Hippocampal formation (tissue), 2 donors: Measurements from ENCODE around the gene DLG1.

Experiments
- DNase-seq, 2 donors: peaks; one replicate each; lab custom pipeline; 2025; lab: John Stamatoyannopoulos, UW

Gene DLG1

DNA sequence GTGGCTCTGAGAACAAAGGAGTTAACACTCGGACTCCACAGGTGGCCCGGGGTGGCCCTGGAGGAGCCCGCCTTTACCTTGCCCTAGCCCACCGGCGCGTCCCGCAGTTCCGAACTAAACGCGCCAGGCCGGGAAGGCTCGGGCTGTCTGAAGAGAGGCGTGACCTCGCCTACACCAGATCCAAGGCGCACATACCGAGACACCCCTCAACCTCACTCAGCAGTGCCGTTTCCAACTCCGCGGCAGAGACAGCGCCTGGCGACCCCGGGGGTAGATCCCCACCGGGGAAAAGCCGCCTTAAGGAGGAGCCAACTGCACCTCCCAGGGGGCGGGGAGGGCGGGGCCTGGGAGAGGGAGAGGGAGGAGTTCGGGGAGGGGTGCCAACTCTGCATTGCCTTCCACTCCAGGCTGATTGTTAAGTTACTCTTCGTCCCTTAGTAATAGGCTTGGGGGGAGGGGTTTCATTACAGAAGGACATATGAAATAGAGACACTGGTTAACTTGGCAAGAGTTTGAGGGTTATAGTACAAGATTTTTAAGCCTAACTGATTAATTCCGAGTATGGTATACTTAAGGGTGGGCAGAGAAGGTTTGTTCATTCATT is at the start of gene DLG1:
TSS of gene DLG1 (minus strand) at position 272 of the 604 bp plus-strand sequence. CDS start 1,408 bp downstream, outside the sequence.
- DNase-seq, result peak; percentile 61 to 73

DNA sequence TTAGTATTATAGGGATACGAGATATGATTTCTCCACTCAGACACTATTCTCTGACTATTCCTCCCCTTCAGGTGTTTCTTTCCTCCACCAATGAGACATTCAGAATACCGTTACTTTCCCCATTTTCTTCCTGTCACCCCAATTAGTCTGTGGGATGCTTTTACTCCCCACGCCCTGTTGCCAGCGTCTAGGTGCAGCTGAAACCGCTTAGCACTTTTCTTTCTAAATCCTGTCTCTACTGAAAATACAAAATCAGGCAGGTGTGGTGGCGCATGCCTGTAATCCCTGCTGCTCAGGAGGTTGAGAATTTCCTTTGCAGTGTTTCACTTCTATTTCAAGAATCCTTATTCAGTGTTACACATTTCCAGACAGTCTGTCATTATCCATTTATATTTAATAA is 49.6 kb upstream of the DLG1 start:
- no peak for DNase-seq

DNA sequence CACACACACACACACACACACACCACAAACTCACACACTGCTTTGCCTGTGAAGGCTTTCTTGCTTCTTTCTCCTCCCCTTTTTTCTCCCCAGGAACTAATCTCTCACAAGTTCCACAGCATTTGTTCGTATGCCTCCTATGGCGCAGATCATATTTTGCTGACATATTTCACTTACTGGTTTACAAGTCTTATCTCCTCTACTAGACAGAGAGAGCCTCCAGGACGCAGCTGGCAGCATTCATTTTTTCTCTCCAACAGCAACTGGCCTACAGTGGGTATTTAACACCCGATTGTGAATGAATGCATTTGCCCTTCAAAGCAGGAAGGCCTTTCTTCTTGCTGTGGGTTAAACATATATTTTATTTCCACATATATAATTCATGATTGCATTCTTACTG is 47.0 kb upstream of the DLG1 start:
- DNase-seq, result no peak

DNA sequence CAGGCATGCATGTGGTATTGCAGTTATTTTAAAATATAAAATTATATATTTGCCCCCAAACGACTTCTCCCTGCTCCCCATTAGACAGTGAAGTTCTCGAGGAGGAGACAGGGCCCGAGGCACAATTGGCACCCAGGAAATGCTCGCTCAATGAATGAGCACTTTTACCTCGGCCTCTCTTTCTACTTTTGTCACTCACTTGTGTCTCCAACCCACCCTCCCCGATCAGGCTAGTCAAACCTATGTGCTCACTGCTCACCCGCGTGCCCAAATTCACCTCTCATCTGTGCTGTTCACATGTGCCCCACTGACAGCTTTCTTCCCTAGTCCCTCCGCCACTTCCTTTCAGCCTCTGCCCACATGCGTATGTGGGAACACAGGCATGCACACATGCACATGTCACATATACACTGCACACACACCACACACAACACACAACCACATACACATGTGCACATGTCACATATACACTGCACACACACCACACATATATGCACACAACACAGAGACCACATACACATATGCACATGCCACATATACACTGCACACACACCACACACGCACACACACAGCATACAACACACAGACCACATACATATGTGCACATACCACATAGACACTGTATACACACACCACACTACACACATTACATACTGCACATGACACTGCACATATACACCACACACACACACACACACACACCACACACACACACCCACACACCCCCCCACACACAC is 46.3 kb upstream of the DLG1 start:
- DNase-seq, result no peak

DNA sequence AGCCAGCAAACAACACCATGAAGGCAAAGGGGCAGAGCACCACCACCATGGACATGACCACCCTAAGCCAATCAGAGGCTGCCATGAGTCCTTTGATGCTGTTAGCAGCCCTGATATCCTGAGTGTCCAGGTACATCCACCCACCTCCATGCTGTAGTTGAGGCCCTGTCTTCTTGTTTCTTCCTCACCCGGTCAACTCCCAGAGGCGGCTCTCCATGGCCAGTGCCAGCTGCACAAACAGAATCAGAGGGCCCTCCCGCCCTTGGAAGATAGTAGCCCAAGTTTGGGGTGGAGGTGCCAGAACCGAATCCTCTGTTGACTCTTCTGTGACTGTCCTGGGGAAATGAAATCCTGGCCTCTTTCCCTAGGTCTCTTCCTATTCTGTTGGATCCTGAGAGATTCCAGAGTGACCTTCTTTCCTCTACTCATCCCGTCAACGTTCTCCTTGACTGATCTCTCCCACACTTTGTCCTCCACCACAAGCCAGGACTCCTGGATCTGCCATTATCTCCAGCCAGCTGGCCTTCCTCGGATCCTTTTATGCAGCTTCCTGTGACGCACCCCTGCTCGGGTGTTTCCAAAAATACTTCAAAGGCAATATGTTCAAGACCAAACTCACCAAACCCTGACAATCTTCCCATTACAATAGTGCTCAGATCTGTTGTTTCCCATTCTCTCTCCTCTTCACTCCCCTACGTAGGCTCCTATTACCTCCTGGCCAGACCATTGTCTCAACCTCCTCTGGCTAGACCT is 45.4 kb upstream of the DLG1 start:
- DNase-seq, result no peak

DNA sequence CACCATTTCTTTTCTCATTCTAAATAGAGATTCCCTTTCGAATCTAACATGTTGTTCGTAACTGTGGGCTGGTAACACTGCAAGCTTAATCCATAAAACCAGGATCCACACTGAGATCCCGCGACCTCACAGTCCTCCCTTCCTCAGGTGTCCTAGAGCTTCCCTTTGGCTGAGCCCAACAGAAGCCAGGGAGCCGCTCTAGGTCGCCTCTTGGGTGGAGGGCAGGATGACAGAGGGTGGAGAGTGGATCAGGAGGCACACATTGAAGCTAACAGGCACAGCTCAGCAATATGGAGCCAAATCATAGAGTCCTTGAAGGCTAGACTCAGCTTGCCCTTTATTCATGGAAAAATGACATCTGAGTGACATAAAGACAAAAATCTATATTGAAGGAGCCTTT is 44.7 kb upstream of the DLG1 start:
- DNase-seq, result no peak

DNA sequence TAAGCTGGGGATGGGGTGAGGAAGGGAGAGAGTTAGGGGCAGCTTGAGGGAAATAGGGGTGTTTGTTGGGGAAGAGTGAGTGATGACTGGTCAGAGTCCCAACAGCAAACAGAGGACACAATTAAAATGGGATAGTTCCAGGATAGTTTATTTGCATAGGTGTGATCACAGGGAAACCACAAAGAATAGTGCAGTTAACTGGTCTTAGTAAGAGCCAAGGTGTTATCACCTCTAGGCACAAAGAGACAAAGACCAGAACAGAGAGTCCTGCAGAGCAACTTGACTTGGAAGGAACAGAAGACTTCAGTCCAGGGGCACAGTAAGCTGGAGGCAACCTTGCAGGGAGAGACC is 42.1 kb upstream of the DLG1 start:
- DNase-seq, result no peak

DNA sequence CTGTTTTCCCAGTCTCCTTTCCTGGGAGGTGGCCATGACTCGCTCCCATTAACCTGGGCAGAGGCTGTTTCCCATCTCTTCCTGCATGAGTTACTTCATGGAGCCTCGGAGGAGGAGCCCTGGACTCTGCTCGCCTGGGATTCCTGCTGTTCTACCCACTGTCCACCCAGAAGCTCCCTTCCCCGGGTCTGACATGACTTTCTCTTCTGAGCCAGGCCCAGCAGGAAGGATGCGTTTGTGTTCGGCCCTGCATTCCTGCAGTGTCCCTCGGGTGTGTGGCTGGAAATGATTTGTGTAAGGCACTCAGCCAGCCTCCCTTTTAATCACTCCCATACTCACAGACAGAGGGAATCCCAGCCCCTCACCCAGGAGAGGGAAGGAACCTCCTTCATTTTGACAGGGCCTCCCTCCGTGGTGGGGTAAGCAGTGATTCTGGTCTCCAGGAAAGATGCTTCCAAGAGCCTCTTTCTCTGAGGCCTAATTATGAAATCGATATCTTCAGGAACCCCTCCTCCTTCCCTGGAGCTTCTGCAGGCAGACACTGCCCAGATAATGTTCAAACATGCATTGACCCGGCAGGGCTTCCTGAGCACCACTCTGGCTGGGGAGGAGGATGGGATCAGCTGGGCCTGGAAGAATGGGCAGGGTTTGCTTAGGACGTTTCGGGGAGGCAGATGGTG is 41.6 kb upstream of the DLG1 start:
- DNase-seq, result no peak

DNA sequence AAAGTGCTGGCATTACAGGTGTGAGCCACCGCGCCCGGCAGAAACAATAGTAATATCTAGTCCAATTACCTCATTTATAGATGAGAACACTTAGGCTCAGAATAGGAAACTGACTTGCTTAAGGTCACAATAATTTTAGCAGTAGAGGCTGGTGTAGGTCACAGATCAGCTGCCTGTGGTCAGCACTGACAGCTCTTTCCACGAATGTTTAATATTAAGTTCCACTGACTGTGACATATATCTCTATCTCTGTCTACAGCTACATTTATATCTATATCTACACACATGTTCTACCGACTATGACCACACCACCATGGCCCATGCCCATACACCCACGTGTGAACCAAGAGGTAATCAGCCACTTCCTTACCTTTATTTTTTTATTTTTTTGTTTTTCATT is 40.2 kb upstream of the DLG1 start:
- no peak for DNase-seq

DNA sequence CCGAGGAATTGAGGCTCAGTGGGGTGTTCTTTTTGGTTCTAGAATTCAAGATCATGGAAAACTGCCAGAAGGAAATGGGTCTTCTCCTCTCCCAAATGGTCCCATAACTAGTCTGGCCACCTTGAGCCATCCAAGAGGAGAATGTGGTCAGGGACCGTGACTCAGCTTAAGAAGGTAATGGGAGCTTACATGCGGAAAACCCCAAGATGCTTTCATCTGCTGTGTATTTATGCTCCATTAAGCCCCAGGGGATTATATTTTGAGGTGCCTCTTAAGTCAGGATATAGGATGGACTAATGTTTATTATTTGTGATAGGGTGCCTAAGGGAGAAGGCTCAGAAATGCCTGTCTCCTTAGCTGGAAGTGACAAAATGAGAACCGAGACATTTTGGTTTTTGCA is 39.2 kb upstream of the DLG1 start:
- DNase-seq, result no peak

DNA sequence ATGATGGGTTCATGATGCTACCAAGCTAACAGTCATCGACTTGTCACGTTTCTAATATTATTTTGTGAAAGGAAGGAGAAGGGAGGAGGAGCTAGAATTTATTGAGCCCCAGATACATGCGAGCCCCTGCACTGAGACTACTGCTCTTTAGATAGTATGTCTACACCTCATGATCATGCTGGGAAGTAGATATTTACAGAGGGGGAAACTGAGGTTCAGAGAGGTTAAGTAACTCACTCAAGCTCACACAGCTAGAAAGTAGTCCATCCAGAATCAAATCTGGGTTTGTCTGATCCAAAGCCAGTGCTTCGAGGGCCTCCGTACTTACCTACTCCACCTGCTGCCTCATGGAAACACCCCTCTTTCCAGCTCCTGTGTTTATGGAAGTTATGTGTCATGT is 38.8 kb upstream of the DLG1 start:
- no peak for DNase-seq

DNA sequence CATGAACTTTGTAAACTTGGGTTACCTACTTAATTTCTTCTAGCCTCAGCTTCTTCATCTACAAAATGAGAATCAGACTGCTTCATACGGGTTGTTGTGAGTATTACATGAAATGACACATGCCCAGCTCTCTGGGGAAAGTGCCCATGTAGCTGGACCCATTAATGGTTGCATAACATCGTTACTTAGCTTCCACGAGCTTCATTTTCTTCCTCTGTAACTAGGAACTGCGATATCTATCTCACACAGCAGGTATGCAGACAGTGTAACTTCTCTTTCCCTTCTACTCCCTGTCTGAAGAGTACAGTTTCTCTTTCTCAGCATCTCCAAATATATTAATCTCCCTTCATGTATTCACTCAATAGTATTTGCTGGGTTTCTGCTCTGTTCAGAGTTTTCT is 37.9 kb upstream of the DLG1 start:
- DNase-seq, result no peak

DNA sequence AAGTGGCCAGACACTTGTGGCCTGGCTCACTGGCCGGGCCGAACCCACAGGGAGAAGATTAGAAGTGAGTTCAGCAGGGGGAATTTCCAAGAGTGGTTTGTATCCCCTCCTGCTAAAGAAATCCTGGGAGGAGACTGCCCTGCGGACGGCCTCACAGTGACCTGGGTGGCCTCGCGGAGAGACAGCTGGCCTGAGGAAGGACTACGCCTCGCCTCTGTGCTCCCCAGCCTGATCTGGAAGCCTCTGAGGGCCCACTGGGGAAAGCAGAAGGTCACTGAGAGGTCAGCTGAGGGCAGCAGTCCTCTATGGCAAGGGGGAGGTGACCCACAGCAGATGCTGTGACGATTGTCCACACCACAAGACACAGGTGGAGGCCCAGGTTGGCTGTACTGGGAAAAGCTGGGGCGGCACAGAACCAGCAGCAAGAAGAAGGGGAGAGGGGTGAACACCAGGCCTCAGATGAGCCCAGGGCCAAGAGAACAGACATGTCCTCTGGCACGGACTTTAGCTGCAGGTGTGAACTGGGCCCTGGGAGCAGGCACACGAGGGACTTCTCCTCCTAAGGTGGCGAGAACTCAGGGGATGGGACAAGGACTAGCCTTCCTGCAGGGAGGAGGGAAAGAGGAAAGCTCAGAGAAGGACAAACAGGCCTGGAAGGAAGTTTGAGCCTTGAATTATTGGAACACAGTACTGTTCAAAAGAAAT is 37.2 kb upstream of the DLG1 start:
- DNase-seq, result no peak

DNA sequence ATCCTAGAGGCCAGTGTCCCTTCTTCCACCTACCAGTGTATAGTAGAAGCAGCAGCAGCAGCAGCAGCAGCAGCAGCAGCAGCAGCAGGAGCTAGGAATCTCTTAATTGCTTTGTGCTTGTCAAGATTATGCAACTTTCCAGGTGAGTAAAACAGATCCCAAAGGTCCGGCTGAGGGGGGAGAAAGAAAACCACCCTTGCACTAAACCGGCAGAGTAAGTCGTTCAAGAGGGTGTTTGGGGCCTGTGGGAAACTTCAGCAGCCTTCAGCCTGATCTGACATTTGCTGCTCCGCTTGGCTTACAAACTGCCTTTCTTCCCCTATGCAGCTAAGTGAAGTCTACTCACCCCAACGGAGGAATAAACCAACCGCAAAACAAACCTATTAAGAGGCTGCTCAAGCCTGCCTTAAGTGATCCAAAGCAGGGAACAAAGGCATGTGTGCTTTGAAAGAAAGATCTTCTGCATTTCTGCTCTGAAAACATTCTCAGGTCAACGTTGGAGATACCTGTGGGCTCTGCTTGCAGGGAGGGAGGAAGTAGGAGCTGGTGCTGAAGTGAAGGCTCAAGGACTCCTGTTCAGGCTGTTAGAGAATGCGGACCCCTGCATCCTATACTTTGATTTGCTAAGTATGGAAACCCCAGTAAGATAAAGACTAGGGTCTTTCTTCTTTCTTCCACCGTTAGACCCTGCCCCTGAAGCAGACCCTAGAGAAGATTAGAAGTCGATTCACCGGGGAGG is 35.7 kb upstream of the DLG1 start:
- DNase-seq, result peak in 1 of 2 donors; percentile 7

DNA sequence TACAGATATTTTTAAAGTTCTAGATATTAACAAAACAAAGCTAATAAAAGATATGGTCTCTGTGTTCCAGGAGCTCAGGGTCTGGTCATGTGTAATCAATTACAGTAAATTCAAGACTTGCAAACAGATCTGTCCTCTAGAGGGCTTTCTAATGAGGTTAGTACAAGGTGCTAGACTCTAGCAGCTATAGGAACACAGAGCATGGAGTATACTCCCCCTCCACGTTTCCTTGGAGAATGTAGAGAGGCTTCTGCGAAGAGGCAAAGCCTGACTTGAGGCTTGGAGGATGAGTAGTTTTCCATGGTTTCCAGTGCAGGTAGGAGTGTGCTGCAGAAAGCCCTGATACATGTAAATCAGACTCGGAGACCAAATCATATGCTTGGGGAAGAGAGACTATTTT is 32.7 kb upstream of the DLG1 start:
- DNase-seq, result no peak

DNA sequence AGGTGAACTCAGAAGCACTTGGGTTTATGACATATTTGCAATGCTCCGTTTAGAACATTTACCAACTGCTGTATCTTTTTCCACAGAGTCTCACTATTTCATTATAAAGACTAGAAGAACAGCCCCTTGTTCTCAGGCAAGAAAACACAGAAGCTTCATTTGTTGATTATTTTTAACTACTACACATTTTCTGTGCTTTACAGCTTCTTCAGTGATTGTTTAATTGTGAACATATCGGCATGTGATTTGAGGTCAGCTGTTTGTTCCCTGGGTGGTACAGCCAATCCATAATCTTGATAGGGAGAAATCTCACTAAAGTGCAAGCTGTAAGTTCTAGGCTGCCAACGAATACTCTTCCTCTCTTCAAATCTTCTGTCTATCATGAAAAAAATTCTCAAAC is 31.0 kb upstream of the DLG1 start:
- DNase-seq, result peak; percentile 25 to 70

DNA sequence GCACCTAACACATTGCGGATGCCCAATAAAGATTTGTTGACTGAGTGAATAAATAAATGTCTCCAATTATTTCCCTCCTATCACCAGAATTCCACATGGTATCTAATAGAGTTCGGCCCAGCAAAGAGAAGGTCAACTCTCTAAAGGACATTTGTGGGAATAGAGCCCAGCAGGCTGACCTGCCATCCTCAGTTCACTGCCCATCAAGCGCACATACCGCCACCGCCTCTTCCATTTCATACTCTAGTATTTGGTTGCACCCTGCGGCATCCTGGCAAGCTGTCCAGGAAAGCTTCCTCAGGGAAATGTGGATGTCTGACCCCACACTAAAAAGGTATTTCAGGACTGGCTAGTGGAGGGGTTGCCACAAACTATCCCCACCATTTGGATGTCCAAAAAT is 29.8 kb upstream of the DLG1 start:
- no peak for DNase-seq

DNA sequence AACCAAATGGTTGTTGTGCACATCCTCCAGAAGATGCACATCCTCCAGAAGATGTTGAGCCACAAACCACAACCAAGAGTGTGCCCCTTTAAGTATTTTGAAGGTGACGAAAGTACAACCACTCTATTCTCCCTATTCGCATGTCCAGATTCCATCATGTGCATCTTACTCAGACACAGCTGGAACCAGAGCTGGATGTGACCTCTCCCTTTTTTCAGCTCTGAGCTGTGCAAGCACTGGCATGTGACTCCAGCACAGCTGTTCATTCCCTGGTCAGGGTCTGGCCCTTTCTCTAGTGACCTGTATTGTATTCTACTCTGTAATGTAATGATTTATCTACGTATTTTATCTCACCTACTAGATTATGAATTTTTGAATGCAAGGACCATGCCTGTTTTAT is 29.3 kb upstream of the DLG1 start:
- peak; percentile 42 to 70 for DNase-seq

DNA sequence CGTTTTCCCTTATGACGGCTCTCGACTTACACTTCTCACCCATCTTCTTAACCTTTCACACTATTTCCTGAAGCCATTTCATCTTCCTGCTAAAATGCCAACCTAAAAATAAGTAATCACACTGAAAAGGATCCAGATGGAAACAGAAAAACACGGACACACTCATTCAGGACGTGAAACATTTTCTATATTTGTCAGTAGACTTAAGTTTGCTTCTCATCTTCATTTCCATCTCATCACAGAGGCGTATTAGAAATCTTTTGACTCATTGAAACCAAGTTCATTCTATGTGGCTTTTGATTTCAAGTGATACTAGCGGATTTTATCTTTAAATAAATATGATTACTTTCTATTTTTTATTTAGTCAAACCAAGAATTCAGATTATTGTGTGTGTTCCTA is 27.4 kb upstream of the DLG1 start:
- DNase-seq, result no peak

DNA sequence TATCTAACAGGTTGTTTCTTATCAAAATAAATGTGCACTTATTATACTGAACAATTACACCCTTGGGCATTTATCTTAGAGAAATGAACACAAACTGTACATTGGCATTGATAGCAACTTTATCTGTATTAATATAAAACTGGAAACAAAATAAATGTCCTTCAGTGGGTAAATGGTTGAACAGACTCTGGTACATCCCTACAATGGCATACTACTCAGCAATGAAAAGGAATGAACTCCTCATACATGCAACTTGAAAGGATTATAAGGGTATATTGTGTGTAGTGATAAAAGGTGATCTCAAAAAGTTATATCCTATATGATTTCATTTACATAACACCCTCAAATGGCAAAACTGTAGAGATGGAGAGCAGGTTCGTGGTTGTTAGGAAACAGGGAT is 23.7 kb upstream of the DLG1 start:
- DNase-seq, result no peak

DNA sequence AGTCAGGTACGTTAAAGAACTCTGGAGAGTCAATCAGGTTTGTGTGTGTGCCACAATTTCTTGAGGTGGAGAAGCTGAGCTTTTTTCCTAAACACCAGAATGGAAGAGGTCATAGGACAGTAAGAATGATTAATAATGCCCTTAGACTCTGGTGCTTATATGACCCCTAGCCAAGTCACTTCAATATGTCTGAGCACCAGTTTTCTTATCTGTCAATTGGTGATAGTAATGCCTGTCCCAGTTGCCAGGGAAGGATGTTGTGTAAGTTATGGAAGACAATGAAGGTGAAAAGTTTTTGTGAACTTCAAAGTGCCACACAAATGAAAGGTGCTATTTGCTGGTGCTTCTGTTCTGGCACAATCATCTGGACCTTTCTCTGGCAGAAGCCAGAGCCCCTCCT is 22.2 kb upstream of the DLG1 start:
- no peak for DNase-seq
